ENCODE data around the gene PAPSS1. TPM values are rescaled to one million over a fixed set of nuclear protein-coding genes. Genes with fewer than 3 reads are reported as not detected.
"Not testable (repeated sequence)": the region's sequence is repeated elsewhere in the genome, so short reads cannot be mapped to it uniquely, and the experiment has no call there.

Gene PAPSS1
- total and polyA plus RNA-seq, 2 donors (not counting 3 experiments of a cell fraction or from before 2014, with no cell fraction given), result 69.6 to 77.2 TPM

- no TSS peak for BruUV-seq (replicated peaks)
- ChIA-PET CTCF (interaction anchor here (0.8 to 2.2 kb wide), 4 partner anchors 13 to 683 kb away, joined by 3 to 15 read pairs (median 3); partner anchors contain the start of gene PAPSS1), POLR2A (no interaction called here)
- H3K9me1 ChIP-seq (replicated peaks; ENCODE audit: control insufficient read depth, extremely low read depth, insufficient read depth, low read length), result no peaks in the 10 kb centered on the region
- dilution Hi-C loops (cut with MboI; ENCODE audit: extremely low pct_ligation_motif_present, low sequenced_read_pairs), result no loop called here
- H4K20me1 ChIP-seq (replicated peaks; ENCODE audit: control insufficient read depth, extremely low read depth, insufficient read depth, low read length), result no peaks in the 10 kb centered on the region
- FAIRE-seq, result no peak
- DNase-seq (ENCODE audit: low read depth, low spot score), result no peak
- TF ChIP-seq CTCF (IDR thresholded peaks at IDR 0.05; ENCODE audit: extremely low read depth in 1 of 2, insufficient read depth in 1 of 2, low read depth in 1 of 2, low read length in 2 of 2) (peak in 1 of 2 donors; percentile 26), GATA2 (IDR thresholded peaks at IDR 0.05; ENCODE audit: insufficient read depth, insufficient read length, low read depth, low read length) (no peak)
- intact Hi-C loops (cut with micrococcal nuclease), result loop anchor here (10.0 kb wide), 2 partner anchors 339 to 459 kb away; no protein-coding TSS in a partner anchor
- H2AFZ ChIP-seq (ENCODE audit: low read depth, low read length), result no peak overlapping the region
- no peak overlapping the region for H3K27ac ChIP-seq (ENCODE audit: insufficient read depth, low read depth, low read length)
- H3K4me2 ChIP-seq (ENCODE audit: insufficient read depth, low read length), result no peak overlapping the region
- no peaks in the 10 kb centered on the region for H3K9me3 ChIP-seq (replicated peaks; ENCODE audit: control insufficient read depth, insufficient read depth, low read length)
- no peak overlapping the region for H3K4me3 ChIP-seq (replicated peaks in 1 of 3; ENCODE audit: insufficient read depth in 1 of 3, low read depth in 1 of 3, low read length in 3 of 3)
- no peaks in the 10 kb centered on the region for H3K27me3 ChIP-seq (ENCODE audit: control insufficient read depth in 2 of 2, insufficient read depth in 2 of 2, low read length in 2 of 2)
- H3K79me2 ChIP-seq (ENCODE audit: control insufficient read depth, insufficient read depth, low read length), result no peaks in the 10 kb centered on the region
- H3K9ac ChIP-seq (replicated peaks; ENCODE audit: extremely low read depth, insufficient read depth, low read length), result no peak overlapping the region
- no peaks in the 10 kb centered on the region for H3K4me1 ChIP-seq (ENCODE audit: control insufficient read depth, extremely low read depth, insufficient read depth, low read length)
- no peaks in the 10 kb centered on the region for H3K36me3 ChIP-seq (ENCODE audit: control insufficient read depth in 2 of 2, extremely low read depth in 1 of 2, insufficient read depth in 2 of 2, low read length in 2 of 2)
Measured at GRCh38 chr4:107734120-107734519, 14.1 kb upstream of the PAPSS1 start.

- H4K20me1 ChIP-seq (replicated peaks; ENCODE audit: control insufficient read depth, extremely low read depth, insufficient read depth, low read length), result no peaks in the 10 kb centered on the region
- FAIRE-seq, result no peak
- H2AFZ ChIP-seq (ENCODE audit: low read depth, low read length), result no peak overlapping the region
- intact Hi-C loops (cut with micrococcal nuclease) (loop anchor here (10.0 kb wide), 2 partner anchors 339 to 459 kb away; no protein-coding TSS in a partner anchor), dilution Hi-C loops (cut with MboI; ENCODE audit: extremely low pct_ligation_motif_present, low sequenced_read_pairs) (no loop called here)
- TF ChIP-seq POLR2AphosphoS5 (IDR thresholded peaks at IDR 0.05; ENCODE audit: insufficient read depth, low read depth, low read length), result no peak
- BruUV-seq (replicated peaks), result no TSS peak
- H3K79me2 ChIP-seq (ENCODE audit: control insufficient read depth, insufficient read depth, low read length), result no peaks in the 10 kb centered on the region
- H3K4me1 ChIP-seq (ENCODE audit: control insufficient read depth, extremely low read depth, insufficient read depth, low read length), result no peaks in the 10 kb centered on the region
- CTCF ChIA-PET, result interaction anchor here (1.4 kb wide), 1 partner anchor 13 kb away, joined by 7 read pairs; the partner anchor contains the start of gene PAPSS1
- H3K36me3 ChIP-seq (ENCODE audit: control insufficient read depth in 2 of 2, extremely low read depth in 1 of 2, insufficient read depth in 2 of 2, low read length in 2 of 2), result no peaks in the 10 kb centered on the region
- no peak overlapping the region for H3K4me2 ChIP-seq (ENCODE audit: insufficient read depth, low read length)
- no peaks in the 10 kb centered on the region for H3K9me1 ChIP-seq (replicated peaks; ENCODE audit: control insufficient read depth, extremely low read depth, insufficient read depth, low read length)
- H3K27me3 ChIP-seq (ENCODE audit: control insufficient read depth in 2 of 2, insufficient read depth in 2 of 2, low read length in 2 of 2), result no peaks in the 10 kb centered on the region
- no peak overlapping the region for H3K27ac ChIP-seq (ENCODE audit: insufficient read depth, low read depth, low read length)
- no peak overlapping the region for H3K4me3 ChIP-seq (replicated peaks in 1 of 3; ENCODE audit: insufficient read depth in 1 of 3, low read depth in 1 of 3, low read length in 3 of 3)
- POLR2A ChIA-PET, result no interaction called here
- H3K9ac ChIP-seq (replicated peaks; ENCODE audit: extremely low read depth, insufficient read depth, low read length), result no peak overlapping the region
- DNase-seq (ENCODE audit: low read depth, low spot score), result no peak
- H3K9me3 ChIP-seq (replicated peaks; ENCODE audit: control insufficient read depth, insufficient read depth, low read length), result no peaks in the 10 kb centered on the region
Measured at GRCh38 chr4:107733431-107733925, 13.4 kb upstream of the PAPSS1 start.

- H3K27ac ChIP-seq (ENCODE audit: insufficient read depth, low read depth, low read length); H3K79me2 ChIP-seq (ENCODE audit: control insufficient read depth, insufficient read depth, low read length); H3K9me1 ChIP-seq (replicated peaks; ENCODE audit: control insufficient read depth, extremely low read depth, insufficient read depth, low read length); H3K36me3 ChIP-seq (ENCODE audit: control insufficient read depth in 2 of 2, extremely low read depth in 1 of 2, insufficient read depth in 2 of 2, low read length in 2 of 2); DNase-seq (ENCODE audit: low read depth, low spot score); H3K4me2 ChIP-seq (ENCODE audit: insufficient read depth, low read length); FAIRE-seq; POLR2A ChIA-PET; intact Hi-C loops (cut with micrococcal nuclease); H2AFZ ChIP-seq (ENCODE audit: low read depth, low read length); H3K27me3 ChIP-seq (ENCODE audit: control insufficient read depth in 2 of 2, insufficient read depth in 2 of 2, low read length in 2 of 2); CTCF ChIA-PET; H4K20me1 ChIP-seq (replicated peaks; ENCODE audit: control insufficient read depth, extremely low read depth, insufficient read depth, low read length); BruUV-seq (replicated peaks); H3K9ac ChIP-seq (replicated peaks; ENCODE audit: extremely low read depth, insufficient read depth, low read length); H3K4me1 ChIP-seq (ENCODE audit: control insufficient read depth, extremely low read depth, insufficient read depth, low read length); H3K4me3 ChIP-seq (replicated peaks in 1 of 3; ENCODE audit: insufficient read depth in 1 of 3, low read depth in 1 of 3, low read length in 3 of 3); dilution Hi-C loops (cut with MboI; ENCODE audit: extremely low pct_ligation_motif_present, low sequenced_read_pairs); H3K9me3 ChIP-seq (replicated peaks; ENCODE audit: control insufficient read depth, insufficient read depth, low read length): not testable (repeated sequence)
Measured at GRCh38 chr4:107729050-107729449, 9.0 kb upstream of the PAPSS1 start.
